ENCODE data around the gene CBLC. TPM values are rescaled to one million over a fixed set of nuclear protein-coding genes. Genes with fewer than 3 reads are reported as not detected.

Gene CBLC
- total RNA-seq, 4 donors from 2014 or later, result 64.3 to 87.0 (median 75.6) TPM

GRCh38 chr19:44783545-44783944, 5.9 kb downstream of the CBLC start:
- no peak overlapping the region for H3K4me3 ChIP-seq (ENCODE audit: low read depth, poor library complexity, severe bottlenecking)
- intact Hi-C loops (cut with DNase I; ENCODE audit: low total_unique reads), result loop anchor here (5.0 kb wide), 1 partner anchor 1764 kb away; no protein-coding TSS in a partner anchor
- WGBS, 2 donors, result 96% methylated on average over 4 of the region's 4 CpGs
- no peak for TF ChIP-seq POLR2A (IDR thresholded peaks at IDR 0.05)
- no peak for TF ChIP-seq CTCF (IDR thresholded peaks at IDR 0.05)
- DNase-seq (ENCODE audit: low spot score in 2 of 2), result no peak

- DNase-seq (ENCODE audit: low spot score in 2 of 2), result no peak
- H3K4me3 ChIP-seq (ENCODE audit: low read depth, poor library complexity, severe bottlenecking), result no peak overlapping the region
- intact Hi-C loops (cut with DNase I; ENCODE audit: low total_unique reads), result no loop called here
- TF ChIP-seq CTCF (IDR thresholded peaks at IDR 0.05) (no peak), POLR2A (IDR thresholded peaks at IDR 0.05) (no peak)
- 70 to 79% methylated on average over 3 of the region's 3 CpGs for WGBS, 2 donors
These were observed 7.6 kb downstream of the CBLC start for GRCh38 chr19:44785271-44785670.

GRCh38 chr19:44785993-44786392, 8.3 kb downstream of the CBLC start:
- no peak overlapping the region for H3K4me3 ChIP-seq (ENCODE audit: low read depth, poor library complexity, severe bottlenecking)
- WGBS, 2 donors, result 85 to 87% methylated on average over 15 of the region's 15 CpGs
- TF ChIP-seq POLR2A (IDR thresholded peaks at IDR 0.05) (no peak), CTCF (IDR thresholded peaks at IDR 0.05) (no peak)
- DNase-seq (ENCODE audit: low spot score in 2 of 2), result no peak
- intact Hi-C loops (cut with DNase I; ENCODE audit: low total_unique reads), result no loop called here

- no peak for DNase-seq (ENCODE audit: low spot score in 2 of 2)
- WGBS, 2 donors, result 93 to 95% methylated on average over 6 of the region's 6 CpGs
- TF ChIP-seq POLR2A (IDR thresholded peaks at IDR 0.05), result no peak
- no peak for TF ChIP-seq CTCF (IDR thresholded peaks at IDR 0.05)
- intact Hi-C loops (cut with DNase I; ENCODE audit: low total_unique reads), result no loop called here
- H3K4me3 ChIP-seq (ENCODE audit: low read depth, poor library complexity, severe bottlenecking), result no peak overlapping the region
These were observed 11.3 kb downstream of the CBLC start for GRCh38 chr19:44788971-44789370.

GRCh38 chr19:44789943-44790483, 12.3 kb downstream of the CBLC start:
- intact Hi-C loops (cut with DNase I; ENCODE audit: low total_unique reads), result loop anchor here (10.0 kb wide), 1 partner anchor 55 kb away; the partner anchor contains the start of gene NECTIN2
- TF ChIP-seq POLR2A (IDR thresholded peaks at IDR 0.05) (no peak), CTCF (IDR thresholded peaks at IDR 0.05) (no peak)
- H3K4me3 ChIP-seq (ENCODE audit: low read depth, poor library complexity, severe bottlenecking), result no peak overlapping the region
- DNase-seq (ENCODE audit: low spot score in 2 of 2), result no peak
- WGBS, 2 donors, result 73% methylated on average over 11 to 13 of the region's 13 CpGs

- H3K4me3 ChIP-seq (ENCODE audit: low read depth, poor library complexity, severe bottlenecking), result no peak overlapping the region
- 91 to 94% methylated on average over 9 of the region's 9 CpGs for WGBS, 2 donors
- no peak for TF ChIP-seq CTCF (IDR thresholded peaks at IDR 0.05)
- TF ChIP-seq POLR2A (IDR thresholded peaks at IDR 0.05), result no peak
- intact Hi-C loops (cut with DNase I; ENCODE audit: low total_unique reads), result loop anchor here (10.0 kb wide), 1 partner anchor 53 kb away; the partner anchor contains the start of gene NECTIN2
- DNase-seq (ENCODE audit: low spot score in 2 of 2), result no peak
These were observed 14.6 kb downstream of the CBLC start for GRCh38 chr19:44792281-44792680.

All from lower leg skin (tissue), 4 donors.